ENCODE results near the gene KIAA1217.
A peak's percentile ranks its signal among the peaks of the same experiment; 100 is the strongest.

KIAA1217 gene

DNA sequence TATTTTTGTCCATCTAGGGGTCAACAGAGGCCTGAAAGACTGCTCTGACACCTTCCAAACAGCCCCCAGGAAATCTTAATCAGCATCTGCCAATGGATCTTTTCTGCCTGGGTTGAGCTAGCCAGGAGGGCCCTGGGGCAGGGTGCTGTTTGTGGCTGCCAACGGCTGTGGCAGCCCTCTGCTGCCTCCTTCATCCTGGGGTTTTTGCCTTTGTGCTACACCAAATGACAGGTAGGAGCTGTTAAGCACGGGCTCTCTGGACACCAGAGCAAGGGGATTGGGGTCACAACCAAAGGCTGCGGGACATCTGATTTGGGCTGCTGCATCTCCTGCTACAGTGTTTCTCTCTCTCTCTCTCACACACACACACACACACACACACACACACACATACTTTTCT is 2.0 kb upstream of the KIAA1217 start:
- Histone ChIP-seq H3K79me2 (peaks cover 8% of the 10 kb centered on the region), H3K9ac (no peak overlapping the region), H3K9me3 (ENCODE audit: control insufficient read depth, low read length) (no peaks in the 10 kb centered on the region), H3K4me1 (peaks cover 36% of the 10 kb centered on the region), H2AFZ (peak overlapping the region; percentile 63), H3K4me2 (ENCODE audit: low read length) (peak overlapping the region; percentile 71), H3K4me3 (ENCODE audit: low read depth, low read length) (peak overlapping the region; percentile 25), H3K27ac (peak overlapping the region; percentile 88), H3K36me3 (ENCODE audit: control insufficient read depth, insufficient read depth, low read length) (no peaks in the 10 kb centered on the region), H3K27me3 (ENCODE audit: control insufficient read depth, insufficient read depth, low read length) (no peaks in the 10 kb centered on the region)
- TF ChIP-seq, protein P1, sequence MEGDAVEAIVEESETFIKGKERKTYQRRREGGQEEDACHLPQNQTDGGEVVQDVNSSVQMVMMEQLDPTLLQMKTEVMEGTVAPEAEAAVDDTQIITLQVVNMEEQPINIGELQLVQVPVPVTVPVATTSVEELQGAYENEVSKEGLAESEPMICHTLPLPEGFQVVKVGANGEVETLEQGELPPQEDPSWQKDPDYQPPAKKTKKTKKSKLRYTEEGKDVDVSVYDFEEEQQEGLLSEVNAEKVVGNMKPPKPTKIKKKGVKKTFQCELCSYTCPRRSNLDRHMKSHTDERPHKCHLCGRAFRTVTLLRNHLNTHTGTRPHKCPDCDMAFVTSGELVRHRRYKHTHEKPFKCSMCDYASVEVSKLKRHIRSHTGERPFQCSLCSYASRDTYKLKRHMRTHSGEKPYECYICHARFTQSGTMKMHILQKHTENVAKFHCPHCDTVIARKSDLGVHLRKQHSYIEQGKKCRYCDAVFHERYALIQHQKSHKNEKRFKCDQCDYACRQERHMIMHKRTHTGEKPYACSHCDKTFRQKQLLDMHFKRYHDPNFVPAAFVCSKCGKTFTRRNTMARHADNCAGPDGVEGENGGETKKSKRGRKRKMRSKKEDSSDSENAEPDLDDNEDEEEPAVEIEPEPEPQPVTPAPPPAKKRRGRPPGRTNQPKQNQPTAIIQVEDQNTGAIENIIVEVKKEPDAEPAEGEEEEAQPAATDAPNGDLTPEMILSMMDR (IDR thresholded peaks at IDR 0.05), result no peak

DNA sequence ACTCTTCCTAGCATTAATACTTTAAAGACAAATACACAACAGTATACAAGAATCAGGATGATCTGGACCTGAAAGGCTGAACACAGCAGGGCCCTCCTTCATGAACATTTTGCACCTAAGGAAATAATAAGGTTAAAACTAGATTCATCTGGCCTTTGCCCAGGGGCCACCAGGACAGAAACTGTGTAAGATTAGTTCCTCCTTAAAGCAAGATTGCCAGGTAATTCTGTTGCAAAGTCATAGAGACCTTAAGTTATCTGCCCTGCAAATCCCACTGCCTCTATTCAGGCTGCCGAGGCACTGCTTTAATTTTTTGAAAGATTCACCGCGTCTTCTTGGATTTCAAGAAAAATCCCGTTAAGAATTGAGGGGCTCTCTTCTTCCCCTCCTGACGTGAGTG is 1.6 kb upstream of the KIAA1217 start:
- Histone ChIP-seq H3K4me3 (ENCODE audit: low read depth, low read length) (peak overlapping the region; percentile 25), H2AFZ (peak overlapping the region; percentile 63), H3K4me2 (ENCODE audit: low read length) (peak overlapping the region; percentile 71), H3K27ac (peak overlapping the region; percentile 88), H3K9me3 (ENCODE audit: control insufficient read depth, low read length) (no peaks in the 10 kb centered on the region), H3K36me3 (ENCODE audit: control insufficient read depth, insufficient read depth, low read length) (no peaks in the 10 kb centered on the region), H3K4me1 (peaks cover 35% of the 10 kb centered on the region), H3K27me3 (ENCODE audit: control insufficient read depth, insufficient read depth, low read length) (no peaks in the 10 kb centered on the region), H3K9ac (no peak overlapping the region), H3K79me2 (peaks cover 9% of the 10 kb centered on the region)
- TF ChIP-seq, protein P1 (IDR thresholded peaks at IDR 0.05), result no peak

DNA sequence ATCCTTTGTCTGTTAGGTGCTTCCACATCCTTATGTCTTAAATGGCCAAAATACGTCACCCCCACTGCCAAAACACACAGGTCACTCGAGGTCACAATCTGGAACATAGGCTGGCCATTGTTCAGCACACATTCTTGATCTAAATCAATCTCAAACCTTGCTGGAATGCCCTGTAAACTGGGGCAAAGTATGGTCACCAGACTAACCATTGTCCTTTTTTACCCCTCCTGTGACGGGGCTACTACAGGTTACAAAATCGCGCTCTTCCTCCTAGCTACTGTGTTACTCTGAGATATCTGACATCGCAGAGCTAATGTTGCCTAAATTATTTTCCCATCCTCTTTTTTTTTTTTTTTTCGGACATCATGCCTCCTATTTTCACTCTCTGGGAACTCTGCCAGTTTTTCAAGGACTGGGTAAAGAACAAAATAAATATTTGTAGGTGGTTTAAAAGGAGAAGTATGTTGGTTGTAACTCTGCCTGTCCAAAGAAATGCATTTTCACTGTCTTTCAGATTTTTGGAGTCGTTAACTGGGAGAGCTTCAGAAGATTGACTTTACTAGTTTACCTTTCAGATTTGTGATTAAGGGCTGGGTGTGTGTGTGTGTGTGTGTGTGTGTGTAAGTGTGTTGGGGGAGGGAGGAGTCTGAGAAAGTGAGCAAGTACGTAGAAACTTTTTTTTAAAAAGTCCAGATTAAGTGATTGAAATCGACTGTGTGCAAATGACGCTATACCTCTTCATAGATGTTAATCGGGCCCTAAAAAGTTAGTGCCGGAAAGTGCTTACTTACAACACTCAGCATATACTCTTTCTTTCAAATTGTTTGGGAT is 942 bp upstream of the KIAA1217 start:
- Histone ChIP-seq H3K4me1 (peaks cover 38% of the 10 kb centered on the region), H3K9me3 (ENCODE audit: control insufficient read depth, low read length) (no peaks in the 10 kb centered on the region), H3K79me2 (peaks cover 9% of the 10 kb centered on the region), H2AFZ (peak overlapping the region; percentile 19), H3K27me3 (ENCODE audit: control insufficient read depth, insufficient read depth, low read length) (no peaks in the 10 kb centered on the region), H3K27ac (peak overlapping the region; percentile 88), H3K9ac (no peak overlapping the region), H3K36me3 (ENCODE audit: control insufficient read depth, insufficient read depth, low read length) (no peaks in the 10 kb centered on the region), H3K4me3 (ENCODE audit: low read depth, low read length) (peak overlapping the region; percentile 88), H3K4me2 (ENCODE audit: low read length) (peak overlapping the region; percentile 71)
- TF ChIP-seq, protein P1 (IDR thresholded peaks at IDR 0.05), result no peak

DNA sequence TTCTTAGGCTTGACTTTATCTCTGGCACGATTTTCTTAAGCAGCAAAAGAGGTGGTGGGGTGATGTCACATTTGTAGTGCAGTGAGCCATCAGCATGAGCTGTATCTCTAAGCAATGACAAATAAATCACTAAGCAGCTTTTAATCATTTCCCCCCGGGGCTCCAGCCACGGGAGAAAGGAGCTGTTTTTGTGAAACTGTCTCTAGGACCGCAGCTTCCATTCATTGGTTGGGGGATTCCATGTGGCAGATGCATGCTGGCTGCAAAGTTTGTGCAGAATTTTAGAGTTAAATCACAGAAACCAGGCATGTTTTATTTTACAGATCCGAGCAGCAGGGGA is 464 bp downstream of the KIAA1217 start:
- Histone ChIP-seq H3K4me3 (ENCODE audit: low read depth, low read length) (peak overlapping the region; percentile 88), H2AFZ (peak overlapping the region; percentile 79), H3K27ac (peak overlapping the region; percentile 88), H3K4me2 (ENCODE audit: low read length) (peak overlapping the region; percentile 71), H3K9me3 (ENCODE audit: control insufficient read depth, low read length) (no peaks in the 10 kb centered on the region), H3K79me2 (peaks cover 9% of the 10 kb centered on the region), H3K9ac (no peak overlapping the region), H3K36me3 (ENCODE audit: control insufficient read depth, insufficient read depth, low read length) (no peaks in the 10 kb centered on the region), H3K27me3 (ENCODE audit: control insufficient read depth, insufficient read depth, low read length) (no peaks in the 10 kb centered on the region), H3K4me1 (peaks cover 48% of the 10 kb centered on the region)
- TF ChIP-seq, protein P1 (IDR thresholded peaks at IDR 0.05), result no peak
